NCI-H1048 (cell line): ENCODE data around the gene EXOC3L1.
A peak's percentile ranks its signal among the peaks of the same experiment; 100 is the strongest.

Experiments
- DNase-seq: peaks from one replicate; lab custom pipeline; 2025; lab: John Stamatoyannopoulos, UW

EXOC3L1 gene

GRCh38 chr16:67199011-67199807 lies 9.3 kb upstream of the EXOC3L1 start, which contains the start of gene ELMO3:
Gene ELMO3, plus strand, starts transcription at chr16:67199131. Its CDS starts 196 bp downstream, at chr16:67199327.
- DNase-seq: peak; percentile 1

- DNase-seq: no peak
These were observed 8.3 kb upstream of the EXOC3L1 start for GRCh38 chr16:67198238-67198734.

GRCh38 chr16:67197704-67198103 lies 7.8 kb upstream of the EXOC3L1 start:
- DNase-seq: no peak

DNA sequence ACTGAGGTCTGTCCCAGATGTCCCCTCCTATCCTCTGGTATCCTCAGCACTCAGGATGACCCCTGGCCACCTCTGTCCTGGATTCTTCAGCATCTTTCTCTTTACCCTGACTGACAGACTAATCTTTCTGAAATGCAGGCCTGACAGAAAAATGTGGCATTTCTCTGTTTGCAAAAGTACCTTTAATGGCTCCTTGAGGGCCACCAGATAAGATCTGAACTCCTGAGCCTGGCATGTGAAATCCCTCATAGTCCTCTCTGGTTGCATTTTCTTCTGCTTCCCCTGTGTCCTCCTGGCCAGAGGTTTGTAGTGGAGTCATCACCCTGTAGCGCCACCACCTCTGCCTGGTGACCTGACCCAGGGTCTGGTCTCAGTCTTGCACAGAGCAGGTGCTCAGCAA lies 6.9 kb upstream of the EXOC3L1 start:
- no peak for DNase-seq

GRCh38 chr16:67195676-67196075 lies 5.7 kb upstream of the EXOC3L1 start:
- DNase-seq: no peak

- DNase-seq: no peak
These were observed 4.3 kb upstream of the EXOC3L1 start for GRCh38 chr16:67194260-67194659.

DNA sequence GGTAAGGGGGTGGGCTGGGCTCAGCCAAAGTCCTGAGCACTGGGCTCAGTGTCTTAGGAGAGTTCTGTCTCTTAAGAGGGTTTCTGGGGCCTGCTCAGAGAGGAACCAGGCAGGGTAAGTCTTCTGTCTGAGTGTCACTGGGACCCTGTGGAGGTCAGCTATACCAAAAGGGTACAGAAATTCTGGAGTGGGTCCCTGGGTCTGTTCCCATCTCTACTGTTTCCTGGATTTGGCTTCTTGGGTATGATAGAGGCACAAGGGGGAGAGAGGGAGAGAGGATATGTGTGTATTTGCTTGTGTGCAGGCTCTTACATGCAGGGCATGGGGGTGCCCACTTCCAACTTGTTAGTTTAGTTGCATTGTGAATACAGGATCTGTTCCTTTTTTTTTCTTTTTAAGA lies 3.6 kb upstream of the EXOC3L1 start:
- no peak for DNase-seq

DNA sequence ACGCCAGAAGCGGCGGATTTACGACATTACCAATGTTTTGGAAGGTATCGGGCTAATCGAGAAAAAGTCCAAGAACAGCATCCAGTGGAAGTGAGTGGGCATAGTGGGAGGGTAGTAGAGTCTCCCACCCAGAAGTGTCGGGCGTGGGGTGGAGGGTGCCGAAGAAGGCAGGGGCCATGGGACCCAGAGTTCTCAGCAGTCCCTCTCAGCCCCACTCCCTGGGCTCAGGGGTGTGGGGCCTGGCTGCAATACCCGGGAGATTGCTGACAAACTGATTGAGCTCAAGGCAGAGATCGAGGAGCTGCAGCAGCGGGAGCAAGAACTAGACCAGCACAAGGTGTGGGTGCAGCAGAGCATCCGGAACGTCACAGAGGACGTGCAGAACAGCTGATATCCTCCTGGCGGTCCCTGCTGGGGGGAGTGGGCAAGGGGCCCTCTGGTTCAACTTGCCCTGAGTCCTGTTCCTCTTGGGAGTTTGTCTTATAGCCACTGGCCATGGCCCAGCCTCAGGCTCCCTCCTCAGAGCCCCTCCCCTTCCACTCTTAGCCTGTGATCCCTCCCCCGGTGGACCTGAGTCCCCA lies 2.9 kb upstream of the EXOC3L1 start:
- no peak for DNase-seq

GRCh38 chr16:67191995-67192681 lies 2.2 kb upstream of the EXOC3L1 start, which contains the start of gene E2F4:
Gene E2F4, plus strand, starts transcription at chr16:67192155. Its CDS starts 73 bp downstream, at chr16:67192228.
- DNase-seq: peak; percentile 44

- no peak for DNase-seq
These were observed 1.6 kb upstream of the EXOC3L1 start for GRCh38 chr16:67191411-67191994.

GRCh38 chr16:67190448-67191399 lies 788 bp upstream of the EXOC3L1 start:
- no peak for DNase-seq

GRCh38 chr16:67188798-67189197 lies 1.1 kb downstream of the EXOC3L1 start:
- no peak for DNase-seq

DNA sequence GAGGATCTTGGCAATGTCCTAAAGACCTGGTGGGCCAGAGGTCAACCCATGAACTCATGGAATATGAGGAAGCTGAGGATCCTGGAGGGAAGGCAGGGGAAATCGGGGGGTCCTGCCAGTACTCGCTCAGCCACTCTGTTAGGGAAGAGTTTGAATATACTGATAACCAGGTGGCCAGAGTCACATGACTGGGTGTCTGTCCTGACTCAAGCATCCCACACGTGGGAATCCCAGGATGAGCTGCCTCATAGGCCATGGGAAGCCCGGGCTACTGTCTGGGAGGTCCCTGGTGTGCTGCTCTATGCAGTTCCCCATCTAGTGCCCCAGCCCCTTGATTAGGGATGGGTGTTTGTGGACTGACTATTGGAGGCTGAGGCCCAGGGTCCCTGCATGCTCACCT lies 1.6 kb downstream of the EXOC3L1 start:
- no peak for DNase-seq

- no peak for DNase-seq
These were observed 2.6 kb downstream of the EXOC3L1 start for GRCh38 chr16:67187175-67187890.

DNA sequence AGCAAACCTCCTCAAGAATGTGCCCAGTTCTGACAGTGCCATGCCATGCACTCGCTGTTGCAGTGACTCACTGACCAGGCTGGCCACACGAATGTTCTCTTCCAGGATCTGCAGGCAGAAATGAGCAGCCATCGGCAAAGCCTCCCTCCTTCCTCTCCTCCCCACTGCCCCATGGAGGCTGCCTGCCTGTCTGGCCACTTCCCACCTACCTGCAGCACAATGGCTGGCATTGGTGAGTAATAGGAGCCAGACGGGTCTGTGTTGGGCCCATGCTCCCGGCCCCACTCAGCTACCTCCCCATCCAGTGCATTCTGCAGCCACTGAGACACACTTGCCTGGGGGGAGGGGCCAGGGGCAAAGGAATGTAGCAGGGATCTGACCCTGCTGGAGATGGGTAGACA lies 3.4 kb downstream of the EXOC3L1 start:
- DNase-seq: no peak

GRCh38 chr16:67185651-67186134 lies 4.2 kb downstream of the EXOC3L1 start:
- DNase-seq: no peak

GRCh38 chr16:67184995-67185650 lies 4.8 kb downstream of the EXOC3L1 start:
- no peak for DNase-seq

- DNase-seq: no peak
These were observed 5.4 kb downstream of the EXOC3L1 start for GRCh38 chr16:67184453-67184994.

DNA sequence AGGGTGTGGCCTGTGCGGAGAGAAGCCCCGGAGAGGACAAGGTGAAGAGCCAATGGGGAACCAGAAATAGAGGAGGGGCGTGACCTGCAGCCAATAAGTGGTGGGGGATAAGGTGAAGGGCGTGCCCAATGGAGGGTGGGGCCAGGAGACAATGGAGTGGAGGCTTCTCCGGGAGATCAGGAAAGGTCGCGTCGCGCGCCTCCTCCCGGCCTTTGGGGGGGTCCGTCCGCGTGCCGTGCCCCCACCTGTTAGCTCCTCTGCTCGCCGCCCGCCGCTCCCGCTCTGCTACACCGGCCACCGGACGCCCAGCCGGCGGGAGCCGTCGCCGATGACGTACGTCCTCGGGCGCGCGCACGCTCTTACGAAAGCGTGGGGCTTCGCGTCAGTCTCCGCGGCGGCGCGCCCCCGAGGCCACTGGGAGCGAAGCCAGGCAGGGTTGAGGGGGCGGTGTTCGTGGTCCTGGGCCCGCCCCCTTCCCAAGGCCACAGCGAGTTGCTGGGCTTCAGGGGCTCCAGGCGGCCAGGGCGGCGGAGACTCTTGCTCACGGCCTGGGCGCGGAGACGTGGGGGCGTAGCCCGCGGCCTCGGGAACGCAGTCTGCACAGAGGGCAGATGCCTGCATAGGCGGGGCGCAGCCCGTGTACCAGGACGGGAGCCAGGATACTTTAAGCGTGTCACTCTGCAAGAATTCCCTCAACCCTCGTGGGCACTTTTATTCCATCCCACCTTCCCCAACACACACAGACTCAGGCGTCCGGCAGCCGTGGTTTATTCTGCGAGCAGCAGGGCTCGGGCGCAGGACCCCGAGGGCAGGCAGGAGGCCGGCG lies 6.1 kb downstream of the EXOC3L1 start, which contains the start of gene MATCAP1:
MATCAP1 (minus strand) TSS at position 337 of the 826 bp plus-strand sequence. CDS start 3,353 bp downstream, outside the sequence.
- DNase-seq: peak; percentile 62
